ENCODE measurements around the gene DUOXA1.
A peak's percentile ranks its signal among the peaks of the same experiment; 100 is the strongest.

Gene DUOXA1

DNA sequence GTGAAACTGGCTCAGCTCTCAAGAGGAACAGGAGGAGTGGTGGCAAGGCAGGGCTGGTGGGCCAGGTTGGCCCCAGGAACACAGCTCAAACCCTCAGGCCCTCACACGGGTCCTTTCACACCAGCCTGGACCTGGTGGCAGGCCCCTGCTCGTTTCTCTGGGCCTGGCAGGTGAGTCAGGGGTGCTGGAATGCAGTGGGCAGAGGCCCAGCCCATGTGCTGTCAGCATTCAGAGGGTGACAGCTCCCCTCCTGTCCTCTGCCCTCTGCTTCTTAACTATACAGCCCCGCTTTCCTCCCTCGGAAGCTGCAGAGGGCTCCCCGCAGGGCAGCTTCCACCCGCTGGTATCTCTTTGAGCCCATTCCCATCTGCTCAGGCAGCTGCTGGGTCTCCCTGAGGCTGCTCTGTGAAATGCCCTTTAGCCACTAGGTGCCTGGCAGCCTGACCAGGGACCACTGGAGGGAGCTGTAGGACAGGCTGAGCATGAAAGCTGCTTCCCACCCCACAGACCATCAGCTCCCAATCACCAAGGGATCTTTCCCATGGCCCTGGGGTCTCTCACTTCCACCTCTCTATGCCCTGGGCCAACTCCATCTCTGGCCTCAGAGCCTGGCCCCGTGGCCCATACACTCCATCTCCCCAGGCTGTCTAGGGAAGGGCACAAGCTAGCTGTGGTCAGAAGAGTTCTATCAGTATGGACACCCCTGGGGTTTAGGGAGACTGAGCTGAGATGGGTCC lies 33.3 kb upstream of the DUOXA1 start:
- Mint-ChIP-seq H3K4me3 (no peak overlapping the region), H3K4me1 (ENCODE audit: low read depth) (peaks cover 19% of the 10 kb centered on the region), H3K27me3 (ENCODE audit: low read depth) (no peaks in the 10 kb centered on the region), H3K27ac (no peak overlapping the region), H3K9me3 (no peaks in the 10 kb centered on the region), H3K36me3 (ENCODE audit: low read depth) (peaks cover 3% of the 10 kb centered on the region)
- DNase-seq (ENCODE audit: low spot score) = peak; percentile 50

DNA sequence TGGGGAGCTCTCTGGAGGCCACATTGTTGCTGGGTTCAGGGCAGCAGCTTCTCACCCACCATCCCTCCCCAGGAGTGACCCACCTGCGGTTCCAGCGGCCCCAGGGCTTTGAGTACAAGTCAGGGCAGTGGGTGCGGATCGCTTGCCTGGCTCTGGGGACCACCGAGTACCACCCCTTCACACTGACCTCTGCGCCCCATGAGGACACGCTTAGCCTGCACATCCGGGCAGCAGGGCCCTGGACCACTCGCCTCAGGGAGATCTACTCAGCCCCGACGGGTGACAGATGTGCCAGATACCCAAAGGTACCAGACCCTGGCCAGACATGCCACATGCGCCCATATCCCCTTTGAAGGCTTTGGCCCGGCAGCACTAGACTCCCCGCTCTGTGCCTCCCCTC lies 32.0 kb upstream of the DUOXA1 start:
- Mint-ChIP-seq H3K27me3 (ENCODE audit: low read depth) (no peaks in the 10 kb centered on the region), H3K27ac (no peak overlapping the region), H3K36me3 (ENCODE audit: low read depth) (peaks cover 3% of the 10 kb centered on the region), H3K9me3 (no peaks in the 10 kb centered on the region), H3K4me3 (no peak overlapping the region), H3K4me1 (ENCODE audit: low read depth) (peaks cover 23% of the 10 kb centered on the region)
- no peak for DNase-seq (ENCODE audit: low spot score)

DNA sequence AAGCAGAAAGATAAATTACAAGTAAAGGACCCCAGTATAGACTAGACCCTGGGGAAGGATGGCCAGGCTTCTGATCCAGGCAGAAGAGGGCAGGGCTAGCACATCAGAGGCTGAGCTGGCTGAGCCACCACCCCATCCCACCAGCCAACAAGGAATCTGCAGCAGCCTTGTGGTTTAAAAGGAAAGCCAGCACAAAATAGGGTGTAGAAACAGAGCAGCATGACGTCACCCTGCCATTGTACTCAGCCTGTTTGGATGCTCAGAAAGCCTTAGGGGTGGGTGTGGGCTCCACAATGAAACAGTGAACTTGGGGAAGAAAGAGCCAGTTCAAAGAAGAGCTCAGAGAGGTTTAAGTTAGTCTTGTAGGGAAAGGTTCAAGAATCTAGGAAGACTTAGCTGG lies 28.3 kb upstream of the DUOXA1 start:
- no peak overlapping the region for H3K4me3 Mint-ChIP-seq
- peaks cover 18% of the 10 kb centered on the region for H3K4me1 Mint-ChIP-seq (ENCODE audit: low read depth)
- H3K36me3 Mint-ChIP-seq (ENCODE audit: low read depth) = peaks cover 1% of the 10 kb centered on the region
- H3K27ac Mint-ChIP-seq = peak overlapping the region; percentile 46
- peak; percentile 30 for DNase-seq (ENCODE audit: low spot score)
- no peaks in the 10 kb centered on the region for H3K27me3 Mint-ChIP-seq (ENCODE audit: low read depth)
- no peaks in the 10 kb centered on the region for H3K9me3 Mint-ChIP-seq

DNA sequence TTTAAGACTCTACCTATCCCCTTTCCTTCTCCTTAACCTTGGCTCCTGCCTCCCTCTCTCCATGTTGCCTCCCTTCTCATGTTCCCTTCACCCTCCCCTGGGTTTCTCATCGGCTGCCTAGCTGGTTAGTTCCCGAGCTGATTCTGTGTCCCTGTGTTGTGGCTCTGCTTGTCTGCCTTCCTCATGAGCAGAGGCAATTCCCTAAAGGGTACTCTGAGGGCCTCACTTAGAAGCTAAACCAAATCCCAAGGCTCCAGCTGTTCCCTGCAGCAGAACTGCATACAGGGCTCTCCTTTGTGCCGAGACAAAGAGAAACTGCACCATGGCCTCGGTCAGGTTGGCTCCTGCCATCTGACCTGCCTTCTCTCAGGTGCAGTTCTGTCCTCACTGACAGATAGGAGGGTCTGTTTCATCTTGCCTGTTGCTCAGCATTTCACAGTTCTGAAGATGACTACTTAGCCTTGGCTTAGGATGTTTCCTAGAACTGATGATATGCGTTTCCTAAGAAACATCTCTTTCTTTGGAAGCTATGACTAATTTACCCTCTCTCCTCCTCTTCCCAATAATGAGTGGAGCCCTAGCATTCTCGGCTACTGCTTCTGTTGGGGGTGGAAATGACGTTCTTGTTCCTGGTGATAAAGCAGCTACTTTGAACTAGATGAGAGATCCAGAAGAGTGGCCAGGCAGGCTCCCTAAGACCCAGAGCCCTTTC lies 27.2 kb upstream of the DUOXA1 start:
- Mint-ChIP-seq H3K9me3 (no peaks in the 10 kb centered on the region), H3K4me3 (no peak overlapping the region), H3K36me3 (ENCODE audit: low read depth) (peaks cover 6% of the 10 kb centered on the region), H3K27ac (peak overlapping the region; percentile 66), H3K4me1 (ENCODE audit: low read depth) (peaks cover 16% of the 10 kb centered on the region), H3K27me3 (ENCODE audit: low read depth) (no peaks in the 10 kb centered on the region)
- no peak for DNase-seq (ENCODE audit: low spot score)

DNA sequence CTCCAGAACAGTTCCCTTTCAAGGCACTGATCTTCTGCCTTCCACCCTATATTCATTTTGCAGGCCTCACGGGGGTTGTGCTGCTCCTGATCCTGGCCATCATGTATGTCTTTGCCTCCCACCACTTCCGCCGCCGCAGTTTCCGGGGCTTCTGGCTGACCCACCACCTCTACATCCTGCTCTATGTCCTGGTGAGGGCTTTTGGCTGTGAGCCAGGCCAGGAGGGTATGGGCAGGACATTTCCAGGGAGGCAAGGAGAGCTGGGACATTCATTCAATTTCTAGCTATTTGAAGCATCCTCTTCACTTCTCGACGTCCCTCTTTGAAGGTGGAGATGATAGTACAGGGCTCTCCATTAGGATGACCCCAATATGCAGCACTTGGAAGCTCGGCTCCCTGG lies 26.1 kb upstream of the DUOXA1 start:
- Mint-ChIP-seq H3K9me3 (no peaks in the 10 kb centered on the region), H3K36me3 (ENCODE audit: low read depth) (peaks cover 9% of the 10 kb centered on the region), H3K27me3 (ENCODE audit: low read depth) (no peaks in the 10 kb centered on the region), H3K4me1 (ENCODE audit: low read depth) (peaks cover 16% of the 10 kb centered on the region), H3K4me3 (no peak overlapping the region), H3K27ac (no peak overlapping the region)
- DNase-seq (ENCODE audit: low spot score) = no peak

DNA sequence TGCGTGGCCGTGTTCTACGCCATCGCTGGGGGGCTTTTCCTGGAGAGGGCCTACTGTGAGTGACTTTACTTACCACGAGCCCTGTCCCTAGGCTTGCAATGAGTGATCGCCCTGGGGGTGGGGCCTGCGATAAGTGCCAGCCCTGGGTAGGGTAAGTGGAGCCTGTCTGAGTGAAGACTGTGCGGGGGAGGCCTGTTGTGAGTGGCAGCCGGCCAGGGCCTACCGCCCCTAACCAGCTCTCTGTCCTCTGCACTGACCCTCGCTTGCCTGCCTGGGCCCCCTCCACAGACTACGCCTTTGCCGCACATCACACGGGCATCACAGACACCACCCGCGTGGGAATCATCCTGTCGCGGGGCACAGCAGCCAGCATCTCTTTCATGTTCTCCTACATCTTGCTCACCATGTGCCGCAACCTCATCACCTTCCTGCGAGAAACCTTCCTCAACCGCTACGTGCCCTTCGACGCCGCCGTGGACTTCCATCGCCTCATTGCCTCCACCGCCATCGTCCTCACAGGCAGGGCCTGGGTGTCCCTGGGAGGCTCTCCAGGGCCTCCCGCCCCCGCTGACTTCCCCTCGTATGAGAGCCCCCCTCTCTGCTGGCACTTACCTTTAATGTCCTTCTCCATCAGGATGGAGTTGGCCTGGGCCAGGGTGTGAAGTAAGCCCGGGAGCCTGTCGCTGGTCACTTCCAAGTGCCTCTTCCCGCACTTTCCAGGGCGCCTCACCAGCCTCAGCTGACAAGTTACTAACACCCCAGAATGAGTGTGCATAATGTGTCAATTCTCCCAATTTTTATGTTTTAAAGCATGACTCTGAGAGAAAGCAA lies 22.5 kb upstream of the DUOXA1 start:
- Mint-ChIP-seq H3K4me1 (ENCODE audit: low read depth) (peaks cover 5% of the 10 kb centered on the region), H3K9me3 (no peaks in the 10 kb centered on the region), H3K4me3 (no peak overlapping the region), H3K36me3 (ENCODE audit: low read depth) (peaks cover 8% of the 10 kb centered on the region), H3K27me3 (ENCODE audit: low read depth) (no peaks in the 10 kb centered on the region), H3K27ac (no peak overlapping the region)
- no peak for DNase-seq (ENCODE audit: low spot score)

DNA sequence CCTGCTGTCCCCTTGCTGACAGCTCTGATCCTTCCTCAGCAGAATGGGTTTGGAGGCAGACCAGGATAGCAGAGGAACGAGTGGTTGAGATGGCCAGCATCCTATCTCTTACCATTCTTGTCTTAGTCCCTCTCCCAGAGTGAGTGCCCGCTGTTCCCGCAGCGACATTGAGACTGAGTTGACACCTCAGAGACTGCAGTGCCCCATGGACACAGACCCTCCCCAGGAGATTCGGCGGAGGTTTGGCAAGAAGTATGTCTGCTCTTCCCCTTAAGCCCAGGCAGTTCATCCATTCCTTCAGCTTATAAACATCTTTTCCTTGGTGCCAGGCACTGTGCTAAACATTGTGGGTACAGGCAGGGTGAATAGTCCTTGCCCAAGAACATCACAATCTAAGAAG lies 21.3 kb upstream of the DUOXA1 start:
- Mint-ChIP-seq H3K27ac (no peak overlapping the region), H3K9me3 (no peaks in the 10 kb centered on the region), H3K36me3 (ENCODE audit: low read depth) (peaks cover 8% of the 10 kb centered on the region), H3K4me1 (ENCODE audit: low read depth) (no peaks in the 10 kb centered on the region), H3K4me3 (no peak overlapping the region), H3K27me3 (ENCODE audit: low read depth) (no peaks in the 10 kb centered on the region)
- DNase-seq (ENCODE audit: low spot score) = no peak

DNA sequence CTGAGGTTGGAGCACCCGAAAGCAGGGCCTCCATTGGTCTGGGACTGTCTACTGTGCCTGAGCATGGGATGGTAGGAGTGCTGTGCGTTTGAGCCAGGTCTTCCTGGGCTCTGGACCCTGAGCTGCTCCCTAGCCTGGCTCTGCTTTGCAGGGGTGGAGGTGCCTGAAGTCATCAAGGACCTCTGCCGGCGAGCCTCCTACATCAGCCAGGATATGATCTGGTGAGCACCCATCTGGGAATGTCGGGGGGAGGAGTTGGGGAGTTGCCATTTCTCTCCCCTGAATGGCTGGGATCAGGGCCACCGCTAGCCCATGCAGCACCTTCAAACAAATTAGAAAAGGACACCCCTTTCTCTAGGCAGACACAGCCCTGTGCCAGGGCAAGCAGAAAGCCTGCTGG lies 20.8 kb upstream of the DUOXA1 start:
- Mint-ChIP-seq H3K4me1 (ENCODE audit: low read depth) (no peaks in the 10 kb centered on the region), H3K27me3 (ENCODE audit: low read depth) (no peaks in the 10 kb centered on the region), H3K9me3 (no peaks in the 10 kb centered on the region), H3K27ac (no peak overlapping the region), H3K36me3 (ENCODE audit: low read depth) (peaks cover 8% of the 10 kb centered on the region), H3K4me3 (no peak overlapping the region)
- DNase-seq (ENCODE audit: low spot score) = no peak

DNA sequence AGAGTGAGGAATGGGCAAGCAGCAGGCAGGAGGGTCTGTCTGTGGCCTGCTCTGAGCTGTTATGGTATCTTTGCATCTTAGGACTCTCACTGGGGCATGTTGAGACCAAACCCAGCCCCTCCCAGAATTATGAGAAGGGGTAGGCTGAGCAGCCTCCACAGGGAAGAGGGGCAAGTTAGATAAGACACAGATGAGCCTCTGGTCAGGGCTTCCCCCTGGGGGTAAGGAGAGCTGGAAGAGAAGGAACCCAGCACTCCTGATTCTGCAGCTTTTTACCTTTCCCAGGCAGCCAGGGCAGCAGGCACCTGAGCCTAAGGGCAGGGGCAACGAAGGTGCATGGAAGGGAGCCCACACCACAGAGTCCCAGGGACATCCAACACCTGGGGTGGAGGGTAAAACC lies 19.4 kb upstream of the DUOXA1 start:
- Mint-ChIP-seq H3K27ac (no peak overlapping the region), H3K27me3 (ENCODE audit: low read depth) (no peaks in the 10 kb centered on the region), H3K4me1 (ENCODE audit: low read depth) (no peaks in the 10 kb centered on the region), H3K9me3 (no peaks in the 10 kb centered on the region), H3K36me3 (ENCODE audit: low read depth) (peaks cover 8% of the 10 kb centered on the region), H3K4me3 (no peak overlapping the region)
- no peak for DNase-seq (ENCODE audit: low spot score)

DNA sequence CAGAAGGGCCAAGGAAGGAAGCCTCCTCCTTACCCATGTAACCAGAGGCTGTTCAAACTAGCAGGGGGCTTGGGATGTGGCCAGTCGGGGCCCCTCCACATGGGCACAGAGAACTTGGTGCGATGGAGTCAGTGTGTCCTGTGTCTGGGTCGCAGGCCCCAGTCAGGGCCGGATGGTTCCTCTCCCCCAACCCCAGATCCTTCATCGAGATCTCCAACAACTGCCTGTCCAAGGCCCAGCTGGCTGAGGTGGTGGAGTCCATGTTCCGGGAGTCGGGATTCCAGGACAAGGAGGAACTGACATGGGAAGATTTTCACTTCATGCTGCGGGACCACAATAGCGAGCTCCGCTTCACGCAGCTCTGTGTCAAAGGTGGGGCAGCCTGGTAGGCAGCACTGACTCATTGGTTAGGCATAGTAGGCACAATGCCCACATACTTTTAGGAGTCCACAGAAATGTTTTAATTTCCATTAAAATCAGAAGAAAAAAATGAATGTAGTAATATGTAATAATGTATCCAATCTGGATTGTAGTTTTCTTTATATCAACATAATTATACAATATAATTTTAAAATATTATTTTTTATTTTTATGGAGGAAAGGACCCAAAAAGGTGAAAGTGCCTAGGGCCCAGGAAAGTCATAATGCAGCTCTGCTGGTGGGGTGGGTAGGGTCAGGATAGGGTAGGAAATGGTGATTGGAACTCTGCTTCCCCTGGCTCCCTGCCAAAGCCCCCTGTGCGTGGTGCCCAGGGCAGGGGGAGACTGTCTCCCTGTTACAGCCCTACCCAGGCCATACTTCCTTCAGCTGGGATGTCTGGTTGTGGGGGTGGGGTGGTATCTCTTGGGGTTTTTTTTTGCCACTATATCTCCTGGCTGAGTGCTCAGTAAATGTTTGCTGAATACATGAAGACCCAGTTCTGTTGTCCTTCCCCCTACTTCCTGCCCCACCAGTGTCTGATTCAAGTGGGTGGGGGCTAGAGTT lies 18.7 kb upstream of the DUOXA1 start:
- H3K27me3 Mint-ChIP-seq (ENCODE audit: low read depth) = no peaks in the 10 kb centered on the region
- H3K36me3 Mint-ChIP-seq (ENCODE audit: low read depth) = peaks cover 8% of the 10 kb centered on the region
- H3K4me3 Mint-ChIP-seq = no peak overlapping the region
- no peak overlapping the region for H3K27ac Mint-ChIP-seq
- DNase-seq (ENCODE audit: low spot score) = no peak
- no peaks in the 10 kb centered on the region for H3K9me3 Mint-ChIP-seq
- H3K4me1 Mint-ChIP-seq (ENCODE audit: low read depth) = no peaks in the 10 kb centered on the region

DNA sequence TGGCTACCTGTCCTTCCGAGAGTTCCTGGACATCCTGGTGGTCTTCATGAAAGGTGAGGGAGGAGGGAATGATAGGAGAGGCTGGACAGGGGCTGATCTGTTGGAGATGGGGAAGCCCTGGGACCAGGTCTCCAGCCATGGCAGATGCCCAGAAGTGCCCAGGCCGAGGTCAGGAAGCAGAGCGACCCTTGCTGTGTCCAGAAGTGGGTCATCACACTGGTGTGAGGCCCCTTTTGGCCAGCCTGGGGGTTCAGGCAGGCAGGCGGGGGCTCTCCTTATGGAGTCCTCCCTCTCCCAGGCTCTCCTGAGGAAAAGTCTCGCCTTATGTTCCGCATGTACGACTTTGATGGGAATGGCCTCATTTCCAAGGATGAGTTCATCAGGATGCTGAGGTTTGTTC lies 17.9 kb upstream of the DUOXA1 start:
- Mint-ChIP-seq H3K36me3 (ENCODE audit: low read depth) (peaks cover 8% of the 10 kb centered on the region), H3K4me1 (ENCODE audit: low read depth) (no peaks in the 10 kb centered on the region), H3K27me3 (ENCODE audit: low read depth) (no peaks in the 10 kb centered on the region), H3K27ac (no peak overlapping the region), H3K9me3 (no peaks in the 10 kb centered on the region), H3K4me3 (no peak overlapping the region)
- DNase-seq (ENCODE audit: low spot score) = no peak

DNA sequence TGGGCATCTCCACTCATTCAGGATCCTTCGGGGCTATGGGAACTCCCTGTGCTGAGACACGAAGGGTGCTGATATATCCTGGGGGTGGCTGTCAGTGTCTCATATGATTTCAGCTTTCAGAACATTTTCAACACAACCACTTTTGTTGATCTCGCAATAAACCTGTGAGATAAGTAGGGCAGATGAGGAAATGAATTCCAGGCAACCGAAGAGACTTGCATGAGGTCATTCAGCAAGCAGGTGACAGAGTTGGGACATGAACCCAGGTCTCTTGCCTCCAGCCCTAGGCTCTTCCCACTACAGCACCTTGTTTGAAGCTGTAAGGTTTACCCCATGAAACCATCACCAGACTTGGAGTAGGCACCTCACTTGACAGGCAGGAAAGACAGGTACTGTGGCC lies 16.7 kb upstream of the DUOXA1 start:
- Mint-ChIP-seq H3K4me1 (ENCODE audit: low read depth) (no peaks in the 10 kb centered on the region), H3K36me3 (ENCODE audit: low read depth) (peaks cover 3% of the 10 kb centered on the region), H3K27ac (no peak overlapping the region), H3K9me3 (no peaks in the 10 kb centered on the region), H3K27me3 (ENCODE audit: low read depth) (no peaks in the 10 kb centered on the region), H3K4me3 (no peak overlapping the region)
- DNase-seq (ENCODE audit: low spot score) = no peak

DNA sequence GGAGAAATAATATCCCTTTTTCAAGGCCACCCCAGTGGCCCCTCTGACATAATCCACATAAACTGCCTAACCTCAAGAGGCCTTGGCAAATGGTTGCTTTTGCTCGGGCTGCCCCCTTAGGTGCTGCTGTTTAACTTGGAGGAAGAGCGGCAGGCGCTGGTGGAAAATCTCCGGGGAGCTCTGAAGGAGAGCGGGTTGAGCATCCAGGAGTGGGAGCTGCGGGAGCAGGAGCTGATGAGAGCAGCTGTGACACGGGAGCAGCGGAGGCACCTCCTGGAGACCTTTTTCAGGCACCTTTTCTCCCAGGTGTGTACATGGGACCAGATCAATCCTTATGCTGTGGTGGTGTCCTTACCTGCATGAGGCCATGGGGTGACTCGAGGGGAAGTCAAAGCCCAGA lies 15.1 kb upstream of the DUOXA1 start:
- no peak for DNase-seq (ENCODE audit: low spot score)
- Mint-ChIP-seq H3K4me3 (no peak overlapping the region), H3K36me3 (ENCODE audit: low read depth) (no peaks in the 10 kb centered on the region), H3K27me3 (ENCODE audit: low read depth) (no peaks in the 10 kb centered on the region), H3K4me1 (ENCODE audit: low read depth) (no peaks in the 10 kb centered on the region), H3K27ac (no peak overlapping the region), H3K9me3 (no peaks in the 10 kb centered on the region)
